GM23248 (cell line): ENCODE measurements around the gene CTNNA3.

Source experiments
- EZH2 ChIP-seq: fragments of 200-600 bp; sonication (generic); IDR thresholded peaks from 2 replicates; pipeline ENCODE4 v1.6.1; 2018; ENCODE audit warnings: antibody characterized with exemption, mild to moderate bottlenecking; ENCODE audit not compliant: insufficient read depth, poor library complexity, severe bottlenecking
- EZH2phosphoT487 ChIP-seq: fragments of 200-600 bp; sonication (generic); IDR thresholded peaks from 2 replicates; pipeline ENCODE4 v1.6.1; 2018; ENCODE audit warnings: antibody characterized with exemption, moderate library complexity, mild to moderate bottlenecking, low read depth; ENCODE audit not compliant: insufficient read depth

GRCh38 chr10:66714741-66715140 lies 981.3 kb downstream of the CTNNA3 start:
- no peak for TF ChIP-seq EZH2phosphoT487
- TF ChIP-seq EZH2 = no peak
